Measurements from ENCODE around the gene CDKN1A. TPM values are rescaled to one million over a fixed set of nuclear protein-coding genes. Genes with fewer than 3 reads are reported as not detected.

CDKN1A gene
- total RNA-seq, 4 donors from 2014 or later = 41.0 to 64.5 (median 61.8) TPM

GRCh38 chr6:36716476-36717093, 38.1 kb downstream of the CDKN1A start:
- WGBS, 2 donors = 87 to 90% methylated on average over 7 to 8 of the region's 8 CpGs
- Histone ChIP-seq H3K4me1 (no peaks in the 10 kb centered on the region), H3K27me3 (no peaks in the 10 kb centered on the region), H3K4me3 (replicated peaks in 1 of 3) (no peak overlapping the region), H3K9me3 (no peaks in the 10 kb centered on the region), H3K36me3 (no peaks in the 10 kb centered on the region), H3K27ac (no peak overlapping the region)
- no peak for DNase-seq
- intact Hi-C loops (cut with DNase I) = no loop called here
- no peak for TF ChIP-seq CTCF (IDR thresholded peaks at IDR 0.05)
- no peak for TF ChIP-seq POLR2A (IDR thresholded peaks at IDR 0.05)

- TF ChIP-seq POLR2A (IDR thresholded peaks at IDR 0.05) = no peak
- TF ChIP-seq CTCF (IDR thresholded peaks at IDR 0.05) = no peak
- WGBS, 2 donors = 68 to 70% methylated on average over 9 to 11 of the region's 13 CpGs
- Histone ChIP-seq H3K9me3 (no peaks in the 10 kb centered on the region), H3K36me3 (no peaks in the 10 kb centered on the region), H3K4me3 (replicated peaks in 1 of 3) (no peak overlapping the region), H3K4me1 (no peaks in the 10 kb centered on the region), H3K27ac (no peak overlapping the region), H3K27me3 (no peaks in the 10 kb centered on the region)
- intact Hi-C loops (cut with DNase I) = no loop called here
- no peak for DNase-seq
Measured at GRCh38 chr6:36717231-36717825, 38.8 kb downstream of the CDKN1A start.

- Histone ChIP-seq H3K36me3 (no peaks in the 10 kb centered on the region), H3K9me3 (no peaks in the 10 kb centered on the region), H3K27me3 (no peaks in the 10 kb centered on the region), H3K4me1 (no peaks in the 10 kb centered on the region), H3K27ac (no peak overlapping the region), H3K4me3 (replicated peaks in 1 of 3) (no peak overlapping the region)
- intact Hi-C loops (cut with DNase I) = no loop called here
- no peak for TF ChIP-seq CTCF (IDR thresholded peaks at IDR 0.05)
- no peak for TF ChIP-seq POLR2A (IDR thresholded peaks at IDR 0.05)
- no peak for DNase-seq
- WGBS, 2 donors = 65 to 74% methylated on average over 4 to 7 of the region's 12 CpGs
Measured at GRCh38 chr6:36717871-36718540, 39.5 kb downstream of the CDKN1A start.

- TF ChIP-seq POLR2A (IDR thresholded peaks at IDR 0.05) = no peak
- TF ChIP-seq CTCF (IDR thresholded peaks at IDR 0.05) = no peak
- H3K27ac ChIP-seq = no peak overlapping the region
- H3K9me3 ChIP-seq = no peaks in the 10 kb centered on the region
- H3K27me3 ChIP-seq = no peaks in the 10 kb centered on the region
- WGBS, 2 donors = 72 to 89% methylated on average over 5 of the region's 5 CpGs
- no peak for DNase-seq
- H3K36me3 ChIP-seq = no peaks in the 10 kb centered on the region
- H3K4me1 ChIP-seq = no peaks in the 10 kb centered on the region
- intact Hi-C loops (cut with DNase I) = no loop called here
- no peak overlapping the region for H3K4me3 ChIP-seq (replicated peaks in 1 of 3)
Measured at GRCh38 chr6:36718560-36718959, 40.0 kb downstream of the CDKN1A start.

GRCh38 chr6:36719126-36719525, 40.6 kb downstream of the CDKN1A start:
- intact Hi-C loops (cut with DNase I) = no loop called here
- Histone ChIP-seq H3K27me3 (no peaks in the 10 kb centered on the region), H3K36me3 (no peaks in the 10 kb centered on the region), H3K4me1 (no peaks in the 10 kb centered on the region), H3K27ac (no peak overlapping the region), H3K9me3 (no peaks in the 10 kb centered on the region), H3K4me3 (replicated peaks in 1 of 3) (no peak overlapping the region)
- TF ChIP-seq POLR2A (IDR thresholded peaks at IDR 0.05) (no peak), CTCF (IDR thresholded peaks at IDR 0.05) (no peak)
- DNase-seq = no peak
- 91 to 94% methylated on average over 7 of the region's 7 CpGs for WGBS, 2 donors
